ENCODE results near the gene DSCAML1. TPM values are rescaled to one million over a fixed set of nuclear protein-coding genes. Genes with fewer than 3 reads are reported as not detected.

Gene DSCAML1
- total and polyA plus RNA-seq, 5 donors from 2014 or later, result 0.08 to 1.6 (median 0.30) TPM; not detected in 1

GRCh38 chr11:117421476-117421875 is 375.5 kb downstream of the DSCAML1 start:
- no peak for ATAC-seq (ENCODE audit: low read depth in 2 of 2)
- Mint-ChIP-seq H3K4me3 (no peak overlapping the region), H3K27ac (no peak overlapping the region), H3K27me3 (no peaks in the 10 kb centered on the region), H3K36me3 (no peaks in the 10 kb centered on the region), H3K9me3 (no peaks in the 10 kb centered on the region), H3K4me1 (peaks cover 0 to 6% (median 2%) of the 10 kb centered on the region in 4 donors)
- peaks cover 5% of the 10 kb centered on the region for H3K4me1 ChIP-seq (ENCODE audit: control insufficient read depth, insufficient read depth, low read length, poor library complexity, severe bottlenecking)
- DNase-seq, result no peak
- no peaks in the 10 kb centered on the region for H3K27me3 ChIP-seq (ENCODE audit: control insufficient read depth, insufficient read depth, low read length)
- no peaks in the 10 kb centered on the region for H3K9me3 ChIP-seq (ENCODE audit: control insufficient read depth in 2 of 2, low read length in 2 of 2)
- no peaks in the 10 kb centered on the region for H3K36me3 ChIP-seq (ENCODE audit: control insufficient read depth, insufficient read depth, low read length)
- no peak overlapping the region for H3K4me3 ChIP-seq (ENCODE audit: low read depth, low read length)
- no peak overlapping the region for H3K27ac ChIP-seq (ENCODE audit: insufficient read depth, low read length, poor library complexity, severe bottlenecking)

GRCh38 chr11:117421041-117421440 is 376.0 kb downstream of the DSCAML1 start:
- no peak overlapping the region for H3K27ac ChIP-seq (ENCODE audit: insufficient read depth, low read length, poor library complexity, severe bottlenecking)
- H3K27ac Mint-ChIP-seq, result no peak overlapping the region
- H3K4me3 ChIP-seq (ENCODE audit: low read depth, low read length), result no peak overlapping the region
- H3K4me1 Mint-ChIP-seq, result peaks cover 0 to 2% (median 0%) of the 10 kb centered on the region in 4 donors
- H3K36me3 Mint-ChIP-seq, result no peaks in the 10 kb centered on the region
- H3K27me3 Mint-ChIP-seq, result no peaks in the 10 kb centered on the region
- H3K36me3 ChIP-seq (ENCODE audit: control insufficient read depth, insufficient read depth, low read length), result no peaks in the 10 kb centered on the region
- H3K9me3 ChIP-seq (ENCODE audit: control insufficient read depth in 2 of 2, low read length in 2 of 2), result no peaks in the 10 kb centered on the region
- no peak overlapping the region for H3K4me3 Mint-ChIP-seq
- ATAC-seq (ENCODE audit: low read depth in 2 of 2), result no peak
- H3K27me3 ChIP-seq (ENCODE audit: control insufficient read depth, insufficient read depth, low read length), result no peaks in the 10 kb centered on the region
- peaks cover under 1% of the 10 kb centered on the region for H3K4me1 ChIP-seq (ENCODE audit: control insufficient read depth, insufficient read depth, low read length, poor library complexity, severe bottlenecking)
- H3K9me3 Mint-ChIP-seq, result no peaks in the 10 kb centered on the region
- no peak for DNase-seq

- no peak overlapping the region for H3K27ac Mint-ChIP-seq
Observed at GRCh38 chr11:117420598-117420997, 376.4 kb downstream of the DSCAML1 start.

GRCh38 chr11:117420143-117420485 is 376.9 kb downstream of the DSCAML1 start:
- no peak overlapping the region for H3K27ac Mint-ChIP-seq
- H3K4me1 ChIP-seq (ENCODE audit: control insufficient read depth, insufficient read depth, low read length, poor library complexity, severe bottlenecking), result no peaks in the 10 kb centered on the region
- H3K27me3 ChIP-seq (ENCODE audit: control insufficient read depth, insufficient read depth, low read length), result no peaks in the 10 kb centered on the region
- H3K4me3 ChIP-seq (ENCODE audit: low read depth, low read length), result no peak overlapping the region
- no peak overlapping the region for H3K27ac ChIP-seq (ENCODE audit: insufficient read depth, low read length, poor library complexity, severe bottlenecking)
- DNase-seq (no peak), ATAC-seq (ENCODE audit: low read depth in 2 of 2) (no peak)
- H3K36me3 ChIP-seq (ENCODE audit: control insufficient read depth, insufficient read depth, low read length), result no peaks in the 10 kb centered on the region
- H3K4me1 Mint-ChIP-seq, result no peaks in the 10 kb centered on the region
- H3K9me3 Mint-ChIP-seq, result no peaks in the 10 kb centered on the region
- no peak overlapping the region for H3K4me3 Mint-ChIP-seq
- H3K36me3 Mint-ChIP-seq, result no peaks in the 10 kb centered on the region
- no peaks in the 10 kb centered on the region for H3K27me3 Mint-ChIP-seq
- no peaks in the 10 kb centered on the region for H3K9me3 ChIP-seq (ENCODE audit: control insufficient read depth in 2 of 2, low read length in 2 of 2)

More at GRCh38 chr11:117420598-117420997, 376.4 kb downstream of the DSCAML1 start:
- Mint-ChIP-seq H3K9me3 (no peaks in the 10 kb centered on the region), H3K36me3 (no peaks in the 10 kb centered on the region), H3K4me1 (no peaks in the 10 kb centered on the region), H3K27me3 (no peaks in the 10 kb centered on the region), H3K4me3 (no peak overlapping the region)
- DNase-seq, result no peak
- Histone ChIP-seq H3K4me1 (ENCODE audit: control insufficient read depth, insufficient read depth, low read length, poor library complexity, severe bottlenecking) (no peaks in the 10 kb centered on the region), H3K27me3 (ENCODE audit: control insufficient read depth, insufficient read depth, low read length) (no peaks in the 10 kb centered on the region), H3K27ac (ENCODE audit: insufficient read depth, low read length, poor library complexity, severe bottlenecking) (no peak overlapping the region), H3K36me3 (ENCODE audit: control insufficient read depth, insufficient read depth, low read length) (no peaks in the 10 kb centered on the region), H3K9me3 (ENCODE audit: control insufficient read depth in 2 of 2, low read length in 2 of 2) (no peaks in the 10 kb centered on the region), H3K4me3 (ENCODE audit: low read depth, low read length) (no peak overlapping the region)
- no peak for ATAC-seq (ENCODE audit: low read depth in 2 of 2)

- no peak for DNase-seq
- no peaks in the 10 kb centered on the region for H3K27me3 Mint-ChIP-seq
- Histone ChIP-seq H3K4me3 (ENCODE audit: low read depth, low read length) (no peak overlapping the region), H3K36me3 (ENCODE audit: control insufficient read depth, insufficient read depth, low read length) (no peaks in the 10 kb centered on the region), H3K27ac (ENCODE audit: insufficient read depth, low read length, poor library complexity, severe bottlenecking) (no peak overlapping the region), H3K4me1 (ENCODE audit: control insufficient read depth, insufficient read depth, low read length, poor library complexity, severe bottlenecking) (no peaks in the 10 kb centered on the region), H3K9me3 (ENCODE audit: control insufficient read depth in 2 of 2, low read length in 2 of 2) (no peaks in the 10 kb centered on the region), H3K27me3 (ENCODE audit: control insufficient read depth, insufficient read depth, low read length) (no peaks in the 10 kb centered on the region)
- H3K9me3 Mint-ChIP-seq, result no peaks in the 10 kb centered on the region
- no peak overlapping the region for H3K4me3 Mint-ChIP-seq
- no peak for ATAC-seq (ENCODE audit: low read depth in 2 of 2)
- no peak overlapping the region for H3K27ac Mint-ChIP-seq
- H3K4me1 Mint-ChIP-seq, result no peaks in the 10 kb centered on the region
- no peaks in the 10 kb centered on the region for H3K36me3 Mint-ChIP-seq
Observed at GRCh38 chr11:117419482-117420142, 377.4 kb downstream of the DSCAML1 start.

- H3K27ac Mint-ChIP-seq, result no peak overlapping the region
- H3K27me3 ChIP-seq (ENCODE audit: control insufficient read depth, insufficient read depth, low read length), result no peaks in the 10 kb centered on the region
- no peak overlapping the region for H3K4me3 Mint-ChIP-seq
- H3K27me3 Mint-ChIP-seq, result no peaks in the 10 kb centered on the region
- no peaks in the 10 kb centered on the region for H3K36me3 ChIP-seq (ENCODE audit: control insufficient read depth, insufficient read depth, low read length)
- no peaks in the 10 kb centered on the region for H3K9me3 ChIP-seq (ENCODE audit: control insufficient read depth in 2 of 2, low read length in 2 of 2)
- no peak for ATAC-seq (ENCODE audit: low read depth in 2 of 2)
- no peaks in the 10 kb centered on the region for H3K36me3 Mint-ChIP-seq
- no peak overlapping the region for H3K27ac ChIP-seq (ENCODE audit: insufficient read depth, low read length, poor library complexity, severe bottlenecking)
- no peak for DNase-seq
- H3K4me1 Mint-ChIP-seq, result no peaks in the 10 kb centered on the region
- H3K4me1 ChIP-seq (ENCODE audit: control insufficient read depth, insufficient read depth, low read length, poor library complexity, severe bottlenecking), result no peaks in the 10 kb centered on the region
- no peak overlapping the region for H3K4me3 ChIP-seq (ENCODE audit: low read depth, low read length)
- H3K9me3 Mint-ChIP-seq, result no peaks in the 10 kb centered on the region
Observed at GRCh38 chr11:117418737-117419481, 378.1 kb downstream of the DSCAML1 start.

GRCh38 chr11:117417856-117418255 is 379.2 kb downstream of the DSCAML1 start:
- H3K4me3 ChIP-seq (ENCODE audit: low read depth, low read length), result no peak overlapping the region
- peaks cover 0 to 2% (median 0%) of the 10 kb centered on the region in 7 donors for H3K9me3 Mint-ChIP-seq
- no peaks in the 10 kb centered on the region for H3K27me3 Mint-ChIP-seq
- no peaks in the 10 kb centered on the region for H3K4me1 Mint-ChIP-seq
- H3K27ac Mint-ChIP-seq, result no peak overlapping the region
- no peaks in the 10 kb centered on the region for H3K9me3 ChIP-seq (ENCODE audit: control insufficient read depth in 2 of 2, low read length in 2 of 2)
- H3K27ac ChIP-seq (ENCODE audit: insufficient read depth, low read length, poor library complexity, severe bottlenecking), result no peak overlapping the region
- H3K4me1 ChIP-seq (ENCODE audit: control insufficient read depth, insufficient read depth, low read length, poor library complexity, severe bottlenecking), result no peaks in the 10 kb centered on the region
- no peak for ATAC-seq (ENCODE audit: low read depth in 2 of 2)
- DNase-seq, result no peak
- peaks cover 5% of the 10 kb centered on the region for H3K36me3 Mint-ChIP-seq
- H3K4me3 Mint-ChIP-seq, result no peak overlapping the region
- H3K36me3 ChIP-seq (ENCODE audit: control insufficient read depth, insufficient read depth, low read length), result no peaks in the 10 kb centered on the region
- H3K27me3 ChIP-seq (ENCODE audit: control insufficient read depth, insufficient read depth, low read length), result no peaks in the 10 kb centered on the region

GRCh38 chr11:117417342-117417741 is 379.7 kb downstream of the DSCAML1 start:
- H3K36me3 Mint-ChIP-seq, result peaks cover 5% of the 10 kb centered on the region
- Histone ChIP-seq H3K27ac (ENCODE audit: insufficient read depth, low read length, poor library complexity, severe bottlenecking) (no peak overlapping the region), H3K4me1 (ENCODE audit: control insufficient read depth, insufficient read depth, low read length, poor library complexity, severe bottlenecking) (no peaks in the 10 kb centered on the region), H3K9me3 (ENCODE audit: control insufficient read depth in 2 of 2, low read length in 2 of 2) (no peaks in the 10 kb centered on the region), H3K27me3 (ENCODE audit: control insufficient read depth, insufficient read depth, low read length) (no peaks in the 10 kb centered on the region), H3K4me3 (ENCODE audit: low read depth, low read length) (no peak overlapping the region), H3K36me3 (ENCODE audit: control insufficient read depth, insufficient read depth, low read length) (no peaks in the 10 kb centered on the region)
- no peak for ATAC-seq (ENCODE audit: low read depth in 2 of 2)
- H3K4me1 Mint-ChIP-seq, result no peaks in the 10 kb centered on the region
- no peak overlapping the region for H3K4me3 Mint-ChIP-seq
- no peaks in the 10 kb centered on the region for H3K27me3 Mint-ChIP-seq
- no peak overlapping the region for H3K27ac Mint-ChIP-seq
- no peak for DNase-seq
- peaks cover 0 to 2% (median 0%) of the 10 kb centered on the region in 7 donors for H3K9me3 Mint-ChIP-seq
